K562 (cell line): ENCODE measurements around the gene HYAL1. TPM values are rescaled to one million over a fixed set of nuclear protein-coding genes. Genes with fewer than 3 reads are reported as not detected.
A peak's percentile ranks its signal among the peaks of the same experiment; 100 is the strongest.

Experiments used
- BCLAF1 ChIP-seq, 2 experiments: fragments of 450-650 bp in 1 of 2; IDR thresholded peaks; 2 replicates each; pipeline ENCODE4 v1.6.1; 2011 to 2017; ENCODE audit warnings: low read depth in 2 of 2, antibody characterized with exemption in 1 of 2, borderline replicate concordance in 1 of 2, low read length in 1 of 2, mild to moderate bottlenecking in 1 of 2, mixed read lengths in 1 of 2; ENCODE audit not compliant: control insufficient read depth in 1 of 2
- BDP1 ChIP-seq: IDR thresholded peaks from 3 replicates; pipeline ENCODE4 v1.6.1; 2011; ENCODE audit not compliant: insufficient read length, insufficient read depth
- NR4A1 ChIP-seq, 2 experiments: fragments of 250-450 bp in 1 of 2; fragments of 450-650 bp in 1 of 2; sonication (Bioruptor Pico) in 1 of 2; IDR thresholded peaks; 2 replicates each; pipeline versions ENCODE4 v1.4.0 to v1.6.1; 2016 to 2020; ENCODE audit warnings: mild to moderate bottlenecking in 2 of 2, missing compliant biosample characterization in 1 of 2, missing genetic modification characterization in 1 of 2, moderate library complexity in 1 of 2
- OTX1 ChIP-seq: fragments of 450-650 bp; formaldehyde crosslinking; IDR thresholded peaks from 2 replicates; pipeline ENCODE4 v1.4.0; 2022; ENCODE audit warnings: mild to moderate bottlenecking
- RBM17 ChIP-seq: fragments of 200-400 bp; formaldehyde crosslinking; IDR thresholded peaks from 2 replicates; pipeline ENCODE4 v1.6.1; 2017; ENCODE audit warnings: low read depth, mild to moderate bottlenecking, low read length, borderline replicate concordance
- SMARCB1 ChIP-seq: IDR thresholded peaks from 2 replicates; pipeline ENCODE4 v1.6.1; 2011; ENCODE audit warnings: improper control_type of control experiment, low read depth; ENCODE audit not compliant: insufficient read length
- SRF ChIP-seq, 2 experiments: fragments of 250-450, 450-650 bp in 1 of 2; sonication (Bioruptor Pico) in 1 of 2; sonication (generic) in 1 of 2; formaldehyde crosslinking; IDR thresholded peaks; 2 replicates each; pipeline versions ENCODE4 v1.5.0 to v1.5.1; 2020 to 2022; ENCODE audit warnings: mild to moderate bottlenecking in 1 of 2, missing genetic modification reagents in 1 of 2
- ZBTB40 ChIP-seq, 2 experiments: fragments of 450-650 bp in 1 of 2; sonication (generic) in 1 of 2; formaldehyde crosslinking in 1 of 2; IDR thresholded peaks; 2 replicates each; pipeline versions ENCODE4 v1.7.1 to v1.9.0; 2016 to 2022; ENCODE audit warnings: inconsistent platforms in 1 of 2, mild to moderate bottlenecking in 1 of 2, missing genetic modification reagents in 1 of 2
- ZNF324 ChIP-seq: fragments of 250-450 bp; sonication (Bioruptor Pico); IDR thresholded peaks from 2 replicates; pipeline ENCODE4 v1.4.0; 2020; ENCODE audit warnings: mild to moderate bottlenecking
- polyA plus RNA-seq, 8 experiments: library from polyadenylated mRNA; depleted of rRNA in 4 of 8; stranded (reverse) in 5 of 8; unstranded in 3 of 8; fragments of >200 nt; fragmentation: Nextera tagmentation in 2 of 8; fragmentation: Illumina TruSeq in 1 of 8; extraction: Ambion mirVana in 2 of 8; extraction: Trizol in 1 of 8; gene quantifications; 2 replicates each; pipeline versions ENCODE4 v1.2.1 to v1.2.3, GENCODE V29; 2011 to 2014; ENCODE audit warnings: inconsistent platforms in 1 of 8, missing spikeins in 1 of 8
- total RNA-seq, 7 experiments: library from RNA; depleted of rRNA in 6 of 7; stranded (reverse); fragments of >200 nt in 6 of 7; fragmentation: Illumina TruSeq in 2 of 7; extraction: Trizol in 2 of 7; gene quantifications; 2 replicates each; pipeline versions ENCODE4 v1.2.1 to v1.2.3, GENCODE V29; 2011 to 2021; ENCODE audit warnings: low replicate concordance in 1 of 7
- TF ChIP-seq, protein P1 (sequence below): IDR thresholded peaks from 2 replicates; pipeline ENCODE4 v1.6.1; 2012; ENCODE audit warnings: low read depth, low read length, improper control_type of control experiment, borderline replicate concordance

Gene HYAL1
- total and polyA plus RNA-seq, 9 of the 15 experiments (the other 6 are each of a cell fraction or from before 2014, with no cell fraction given), result 1.4 to 8.5 (median 4.7) TPM

GRCh38 chr3:50292159-50293078, 11.0 kb downstream of the HYAL1 start, which contains the start of gene IFRD2 (continued):
- TF ChIP-seq, protein P1, sequence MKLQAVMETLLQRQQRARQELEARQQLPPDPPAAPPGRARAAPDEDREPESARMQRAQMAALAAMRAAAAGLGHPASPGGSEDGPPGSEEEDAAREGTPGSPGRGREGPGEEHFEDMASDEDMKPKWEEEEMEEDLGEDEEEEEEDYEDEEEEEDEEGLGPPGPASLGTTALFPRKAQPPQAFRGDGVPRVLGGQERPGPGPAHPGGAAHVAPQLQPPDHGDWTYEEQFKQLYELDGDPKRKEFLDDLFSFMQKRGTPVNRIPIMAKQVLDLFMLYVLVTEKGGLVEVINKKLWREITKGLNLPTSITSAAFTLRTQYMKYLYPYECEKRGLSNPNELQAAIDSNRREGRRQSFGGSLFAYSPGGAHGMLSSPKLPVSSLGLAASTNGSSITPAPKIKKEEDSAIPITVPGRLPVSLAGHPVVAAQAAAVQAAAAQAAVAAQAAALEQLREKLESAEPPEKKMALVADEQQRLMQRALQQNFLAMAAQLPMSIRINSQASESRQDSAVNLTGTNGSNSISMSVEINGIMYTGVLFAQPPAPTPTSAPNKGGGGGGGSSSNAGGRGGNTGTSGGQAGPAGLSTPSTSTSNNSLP, result no peak
- no peak for TF ChIP-seq ZNF324
- TF ChIP-seq SMARCB1, result no peak
- no peak for TF ChIP-seq BDP1
- TF ChIP-seq NR4A1 (CRISPR knock-in tag; IDR thresholded peaks at IDR 0.05), result peak; percentile 52; the same call in 1 of the 2 replicates
- peak; percentile 85 for TF ChIP-seq NR4A1 (tag; IDR thresholded peaks at IDR 0.05)
- TF ChIP-seq ZBTB40 (IDR thresholded peaks at IDR 0.05), result 0 out of 2 replicates have a peak, but pooled peaks have one; percentile 23
- no peak for TF ChIP-seq ZBTB40 (CRISPR knock-in tag; IDR thresholded peaks at IDR 0.05)
- TF ChIP-seq RBM17, result no peak
- TF ChIP-seq OTX1 (CRISPR knock-in tag), result no peak
- no peak for TF ChIP-seq SRF (CRISPR knock-in tag; IDR thresholded peaks at IDR 0.05)
- no peak for TF ChIP-seq BCLAF1 (IDR thresholded peaks at IDR 0.05; ENCODE audit: borderline replicate concordance in 1 of 2, control insufficient read depth in 1 of 2, low read depth in 2 of 2, low read length in 1 of 2)
